Astrocyte (in vitro differentiated cells and primary cell): ENCODE data around the gene SPATA31E1. TPM values are rescaled to one million over a fixed set of nuclear protein-coding genes. Genes with fewer than 3 reads are reported as not detected.

ENCODE experiments used
- DNase-seq: peaks from one replicate; pipeline ENCODE4 v3.0.0-alpha.2; 2010; ENCODE audit warnings: low read depth
- FAIRE-seq: peaks from 2 replicates; lab custom pipeline; 2011; peaks lifted over from hg19 to GRCh38; lab: Jason Lieb, UNC
- H2AFZ ChIP-seq: 2 replicates; pipeline ENCODE4 v1.6.0; 2012; ENCODE audit warnings: low read depth, low read length, inconsistent platforms
- H3K27ac ChIP-seq: 2 replicates; pipeline ENCODE4 v1.5.1; 2011; ENCODE audit warnings: low read depth, low read length, inconsistent platforms
- H3K27me3 ChIP-seq: 2 replicates; pipeline ENCODE4 v1.6.0; 2011; ENCODE audit warnings: low read length, inconsistent platforms; ENCODE audit not compliant: insufficient read depth
- H3K36me3 ChIP-seq: 2 replicates; pipeline ENCODE4 v1.5.1; 2011; ENCODE audit warnings: low read length, inconsistent platforms; ENCODE audit not compliant: insufficient read depth
- H3K4me1 ChIP-seq: 2 replicates; pipeline ENCODE4 v1.5.1; 2011; ENCODE audit warnings: low read length, inconsistent platforms; ENCODE audit not compliant: insufficient read depth
- H3K4me2 ChIP-seq: 2 replicates; pipeline ENCODE4 v1.6.0; 2012; ENCODE audit warnings: low read length, inconsistent platforms
- H3K4me3 ChIP-seq: 2 replicates; pipeline ENCODE4 v1.5.1; 2011; ENCODE audit warnings: low read depth, mild to moderate bottlenecking, low read length, inconsistent platforms; ENCODE audit not compliant: insufficient read depth
- H3K79me2 ChIP-seq: 2 replicates; pipeline ENCODE4 v1.6.0; 2012; ENCODE audit warnings: mild to moderate bottlenecking, low read length, inconsistent platforms; ENCODE audit not compliant: insufficient read depth
- H3K9ac ChIP-seq: 2 replicates; pipeline ENCODE4 v1.6.0; 2012; ENCODE audit warnings: mild to moderate bottlenecking, low read length, inconsistent platforms
- H3K9me3 ChIP-seq: 2 replicates; pipeline ENCODE4 v1.5.1; 2012; ENCODE audit warnings: low read depth, mild to moderate bottlenecking, low read length, inconsistent platforms; ENCODE audit not compliant: insufficient read depth
- H4K20me1 ChIP-seq: 2 replicates; pipeline ENCODE4 v1.6.0; 2012; ENCODE audit warnings: low read length, inconsistent platforms; ENCODE audit not compliant: insufficient read depth
- H3K27ac Mint-ChIP-seq: one replicate; pipeline ENCODE4 v1.8.0; 2021; ENCODE audit warnings: mild to moderate bottlenecking, mixed read lengths; ENCODE audit not compliant: unreplicated experiment
- H3K27me3 Mint-ChIP-seq: one replicate; pipeline ENCODE4 v1.8.0; 2021; ENCODE audit warnings: low read depth, mixed read lengths; ENCODE audit not compliant: unreplicated experiment
- H3K36me3 Mint-ChIP-seq: one replicate; pipeline ENCODE4 v1.8.0; 2021; ENCODE audit warnings: low read depth, mixed read lengths; ENCODE audit not compliant: unreplicated experiment
- H3K4me1 Mint-ChIP-seq: one replicate; pipeline ENCODE4 v1.8.0; 2021; ENCODE audit warnings: low read depth, mixed read lengths; ENCODE audit not compliant: unreplicated experiment
- H3K4me3 Mint-ChIP-seq: one replicate; pipeline ENCODE4 v1.8.0; 2021; ENCODE audit warnings: mild to moderate bottlenecking, moderate library complexity, mixed read lengths; ENCODE audit not compliant: unreplicated experiment
- H3K9me3 Mint-ChIP-seq: one replicate; pipeline ENCODE4 v1.8.0; 2021; ENCODE audit warnings: mild to moderate bottlenecking, mixed read lengths; ENCODE audit not compliant: unreplicated experiment
- EZH2 ChIP-seq: IDR thresholded peaks from 2 replicates; pipeline ENCODE4 v1.6.1; 2012; ENCODE audit warnings: mild to moderate bottlenecking, low read length, inconsistent platforms; ENCODE audit not compliant: insufficient read depth
- total RNA-seq: library from RNA; stranded (reverse); gene quantifications from 2 replicates; pipeline ENCODE4 v1.2.1, GENCODE V29; 2021
- TF ChIP-seq, protein P1 (sequence below): IDR thresholded peaks from 2 replicates; pipeline ENCODE4 v1.5.1; 2011; ENCODE audit warnings: low read depth, mild to moderate bottlenecking, inconsistent platforms, low read length, moderate library complexity; ENCODE audit not compliant: insufficient read depth

The SPATA31E1 gene
- total RNA-seq, 1 donor from 2014 or later, result not detected

DNA sequence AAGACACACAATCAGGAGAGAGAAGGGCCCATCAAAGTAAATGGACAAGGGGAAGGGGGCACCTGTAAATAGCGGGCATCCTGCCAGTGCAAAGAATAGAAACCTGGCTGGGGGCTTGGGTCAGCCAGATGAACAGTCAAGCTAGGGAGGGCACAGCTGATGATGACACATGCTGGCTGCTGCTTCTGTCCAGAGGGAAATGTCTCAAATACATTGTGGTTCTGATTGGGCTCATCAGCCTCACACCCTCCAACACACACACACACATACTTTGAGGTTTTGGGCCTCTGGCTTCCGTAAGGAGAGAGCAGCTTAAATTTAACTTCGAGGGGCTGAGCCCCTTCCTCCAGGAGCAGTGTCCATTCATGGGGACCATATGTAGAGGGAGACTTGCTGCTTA is 27.6 kb upstream of the SPATA31E1 start:
- Mint-ChIP-seq H3K27me3 (peaks cover 2% of the 10 kb centered on the region), H3K27ac (no peak overlapping the region), H3K4me1 (peaks cover 4% of the 10 kb centered on the region)

DNA sequence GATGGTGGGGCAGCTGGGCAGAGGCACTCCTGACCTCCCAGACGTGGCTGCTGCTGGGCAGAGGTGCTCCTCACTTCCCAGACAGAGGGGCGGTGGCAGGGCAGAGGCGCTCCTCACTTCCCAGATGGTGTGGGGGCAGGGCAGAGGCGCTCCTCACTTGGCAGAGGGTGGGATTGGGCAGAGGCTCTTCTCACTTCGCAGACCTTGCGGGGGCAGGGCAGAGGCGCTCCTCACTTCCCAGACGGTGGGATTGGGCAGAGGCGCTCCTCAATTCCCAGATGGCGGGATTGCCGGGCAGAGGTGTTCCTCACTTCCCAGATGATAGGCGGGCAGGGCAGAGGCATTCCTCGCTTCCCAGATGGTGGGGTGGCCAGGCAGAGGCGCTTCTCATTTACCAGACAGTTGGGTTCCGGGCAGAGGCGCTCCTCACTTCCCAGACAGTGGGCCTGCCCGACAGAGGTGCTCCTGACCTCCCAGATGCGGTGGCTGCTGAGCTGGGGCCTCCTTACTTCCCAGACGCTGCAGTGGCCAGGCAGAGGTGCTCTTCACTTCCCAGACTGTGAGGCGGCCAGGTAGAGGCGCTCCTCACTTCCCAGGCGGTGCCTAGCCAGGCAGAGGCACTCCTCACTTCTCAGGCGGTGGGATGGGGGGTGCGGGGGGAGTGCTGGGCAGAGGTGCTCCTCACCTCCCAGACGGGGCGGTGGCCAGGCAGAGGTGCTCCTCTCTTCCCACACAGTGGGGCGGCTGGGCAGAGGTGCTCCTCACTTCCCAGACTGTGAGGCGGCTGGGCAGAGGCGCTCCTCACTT is 25.3 kb upstream of the SPATA31E1 start:
- peaks cover 2% of the 10 kb centered on the region for H3K27me3 Mint-ChIP-seq
- Histone ChIP-seq H3K9ac (no peak overlapping the region), H3K9me3 (no peaks in the 10 kb centered on the region), H2AFZ (no peak overlapping the region), H3K27me3 (no peaks in the 10 kb centered on the region), H3K4me1 (peaks cover 2% of the 10 kb centered on the region), H3K27ac (no peak overlapping the region), H4K20me1 (no peaks in the 10 kb centered on the region), H3K36me3 (no peaks in the 10 kb centered on the region), H3K4me2 (no peak overlapping the region), H3K79me2 (no peaks in the 10 kb centered on the region), H3K4me3 (no peak overlapping the region)
- H3K4me3 Mint-ChIP-seq, result no peak overlapping the region
- DNase-seq (no peak), FAIRE-seq (no peak)
- peaks cover 12% of the 10 kb centered on the region for H3K9me3 Mint-ChIP-seq
- H3K36me3 Mint-ChIP-seq, result peaks cover 9% of the 10 kb centered on the region
- no peak overlapping the region for H3K27ac Mint-ChIP-seq
- peaks cover 5% of the 10 kb centered on the region for H3K4me1 Mint-ChIP-seq
- no peak for TF ChIP-seq EZH2
- TF ChIP-seq, protein P1, sequence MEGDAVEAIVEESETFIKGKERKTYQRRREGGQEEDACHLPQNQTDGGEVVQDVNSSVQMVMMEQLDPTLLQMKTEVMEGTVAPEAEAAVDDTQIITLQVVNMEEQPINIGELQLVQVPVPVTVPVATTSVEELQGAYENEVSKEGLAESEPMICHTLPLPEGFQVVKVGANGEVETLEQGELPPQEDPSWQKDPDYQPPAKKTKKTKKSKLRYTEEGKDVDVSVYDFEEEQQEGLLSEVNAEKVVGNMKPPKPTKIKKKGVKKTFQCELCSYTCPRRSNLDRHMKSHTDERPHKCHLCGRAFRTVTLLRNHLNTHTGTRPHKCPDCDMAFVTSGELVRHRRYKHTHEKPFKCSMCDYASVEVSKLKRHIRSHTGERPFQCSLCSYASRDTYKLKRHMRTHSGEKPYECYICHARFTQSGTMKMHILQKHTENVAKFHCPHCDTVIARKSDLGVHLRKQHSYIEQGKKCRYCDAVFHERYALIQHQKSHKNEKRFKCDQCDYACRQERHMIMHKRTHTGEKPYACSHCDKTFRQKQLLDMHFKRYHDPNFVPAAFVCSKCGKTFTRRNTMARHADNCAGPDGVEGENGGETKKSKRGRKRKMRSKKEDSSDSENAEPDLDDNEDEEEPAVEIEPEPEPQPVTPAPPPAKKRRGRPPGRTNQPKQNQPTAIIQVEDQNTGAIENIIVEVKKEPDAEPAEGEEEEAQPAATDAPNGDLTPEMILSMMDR, result no peak

More for the DNA sequence above, 27.6 kb upstream of the SPATA31E1 start:
- Histone ChIP-seq H3K4me1 (peaks cover 7% of the 10 kb centered on the region), H3K27me3 (no peaks in the 10 kb centered on the region), H3K9ac (no peak overlapping the region), H3K79me2 (no peaks in the 10 kb centered on the region), H4K20me1 (no peaks in the 10 kb centered on the region), H3K4me3 (no peak overlapping the region), H2AFZ (no peak overlapping the region), H3K36me3 (no peaks in the 10 kb centered on the region), H3K27ac (no peak overlapping the region), H3K4me2 (no peak overlapping the region), H3K9me3 (no peaks in the 10 kb centered on the region)
- TF ChIP-seq, protein P1, result no peak
- TF ChIP-seq EZH2, result no peak
- H3K4me3 Mint-ChIP-seq, result no peak overlapping the region
- no peak for DNase-seq
- no peak for FAIRE-seq
- H3K36me3 Mint-ChIP-seq, result peaks cover 5% of the 10 kb centered on the region
- H3K9me3 Mint-ChIP-seq, result peaks cover 2% of the 10 kb centered on the region

DNA sequence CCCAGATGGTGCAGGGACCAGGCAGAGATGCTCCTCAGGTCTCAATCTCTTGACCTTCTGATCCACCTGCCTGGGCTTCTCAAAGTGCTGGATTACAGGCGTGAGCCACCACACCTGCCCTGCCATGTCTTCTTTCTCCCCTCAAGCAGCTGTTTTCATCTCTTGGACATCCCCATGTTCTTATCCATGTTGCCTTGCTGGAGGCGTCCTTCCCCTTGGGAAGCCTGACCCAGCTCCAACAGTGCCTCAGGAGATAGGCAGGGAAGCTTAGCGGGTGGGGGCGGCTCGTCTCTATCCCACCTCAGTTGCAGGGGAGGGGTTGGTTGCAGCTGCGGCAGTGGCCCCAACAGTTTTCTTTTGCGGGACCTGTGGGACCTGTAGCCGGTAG is 24.7 kb upstream of the SPATA31E1 start:
- DNase-seq, result no peak
- Histone ChIP-seq H3K27me3 (no peaks in the 10 kb centered on the region), H2AFZ (no peak overlapping the region), H3K9ac (no peak overlapping the region), H3K4me1 (peaks cover 8% of the 10 kb centered on the region), H3K4me2 (no peak overlapping the region), H3K27ac (no peak overlapping the region), H4K20me1 (no peaks in the 10 kb centered on the region), H3K36me3 (no peaks in the 10 kb centered on the region), H3K79me2 (no peaks in the 10 kb centered on the region), H3K4me3 (no peak overlapping the region), H3K9me3 (no peaks in the 10 kb centered on the region)
- H3K4me1 Mint-ChIP-seq, result peaks cover 11% of the 10 kb centered on the region
- no peak overlapping the region for H3K4me3 Mint-ChIP-seq
- no peak for FAIRE-seq
- H3K9me3 Mint-ChIP-seq, result peaks cover 13% of the 10 kb centered on the region
- H3K27me3 Mint-ChIP-seq, result peaks cover 2% of the 10 kb centered on the region
- H3K27ac Mint-ChIP-seq, result no peak overlapping the region
- TF ChIP-seq, protein P1, result no peak
- no peak for TF ChIP-seq EZH2
- peaks cover 9% of the 10 kb centered on the region for H3K36me3 Mint-ChIP-seq
